Measurements from ENCODE around the gene CASK. TPM values are rescaled to one million over a fixed set of nuclear protein-coding genes. Genes with fewer than 3 reads are reported as not detected.
"Not testable (repeated sequence)": the region's sequence is repeated elsewhere in the genome, so short reads cannot be mapped to it uniquely, and the experiment has no call there.

CASK gene
- total RNA-seq, 1 donor from 2014 or later: 15.1 TPM

- DNase-seq (ENCODE audit: low read depth, low spot score): no peak
Observed at GRCh38 chrX:41519468-41519867, 403.9 kb downstream of the CASK start.

DNA sequence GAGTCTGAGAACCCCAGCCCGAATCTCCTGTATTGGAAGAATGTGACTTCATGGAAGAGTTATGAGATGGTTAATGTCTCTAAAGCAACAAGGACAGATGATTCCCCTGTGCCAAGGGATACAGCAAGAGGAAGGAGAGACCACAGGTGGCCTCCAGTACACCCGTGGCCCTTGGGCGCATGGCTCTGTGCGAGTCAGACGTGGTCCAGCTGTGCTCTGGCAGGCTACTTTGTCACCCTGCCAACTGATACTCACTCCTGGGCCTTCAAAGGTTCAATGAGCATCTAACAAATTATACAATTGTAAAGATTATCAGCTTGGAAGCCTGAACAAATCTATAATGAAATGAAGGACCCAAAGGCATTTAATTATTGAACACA is 404.5 kb downstream of the CASK start:
- no peak for DNase-seq (ENCODE audit: low read depth, low spot score)

DNA sequence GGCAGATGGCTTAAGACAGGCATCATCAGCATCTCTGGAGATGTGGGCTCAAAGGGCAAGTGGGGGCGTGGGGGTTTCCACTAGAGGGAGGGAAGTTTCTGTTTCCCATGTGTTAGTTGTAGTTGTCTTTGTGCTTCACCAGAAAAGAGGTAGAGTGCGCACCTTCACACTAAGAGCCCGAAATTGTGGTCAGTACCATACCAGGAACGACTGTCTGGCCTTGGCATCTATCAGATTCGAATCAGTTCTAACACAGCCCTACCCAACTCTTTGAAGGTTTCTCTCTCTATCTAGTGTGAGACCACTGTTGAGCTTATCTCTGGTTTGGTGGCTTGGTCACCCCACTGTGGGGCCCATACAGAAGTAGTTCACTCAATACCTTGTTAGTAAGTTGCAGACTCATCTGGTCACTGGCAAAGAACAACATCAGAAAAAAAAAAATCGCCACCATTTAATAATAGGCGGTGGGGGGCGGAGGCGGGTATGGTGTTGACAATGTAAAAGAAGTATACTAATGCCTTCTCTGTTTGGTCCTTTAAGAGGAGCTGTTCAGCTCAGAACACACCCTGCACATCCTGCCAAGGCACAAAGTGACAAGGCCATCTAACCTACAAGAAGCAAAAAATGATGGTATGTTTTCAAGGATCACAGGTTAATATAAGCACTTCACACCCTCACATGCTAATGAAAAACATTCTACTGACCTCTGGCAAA is 405.1 kb downstream of the CASK start:
- no peak for DNase-seq (ENCODE audit: low read depth, low spot score)

GRCh38 chrX:41516999-41517765 is 406.2 kb downstream of the CASK start:
- no peak for DNase-seq (ENCODE audit: low read depth, low spot score)

DNA sequence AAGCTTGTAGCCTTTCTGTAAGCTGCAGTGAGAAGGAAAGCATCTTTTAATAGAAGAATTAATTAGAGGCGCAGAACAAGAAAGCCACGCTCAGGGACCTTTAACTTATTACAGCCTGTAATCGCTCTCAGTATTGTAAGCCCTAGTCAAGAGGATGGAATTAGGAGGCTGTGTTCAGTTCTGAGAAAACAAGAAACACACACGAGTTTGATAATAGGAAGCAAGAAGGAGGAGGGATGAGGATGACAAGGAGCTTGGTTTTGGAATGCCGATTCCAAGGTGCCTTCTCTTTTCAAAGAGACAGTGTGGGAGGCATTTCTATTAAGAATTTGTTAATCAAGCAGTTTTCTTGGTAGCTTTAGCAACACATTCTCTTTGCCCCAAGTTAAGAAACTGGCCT is 406.9 kb downstream of the CASK start:
- no peak for DNase-seq (ENCODE audit: low read depth, low spot score)

DNA sequence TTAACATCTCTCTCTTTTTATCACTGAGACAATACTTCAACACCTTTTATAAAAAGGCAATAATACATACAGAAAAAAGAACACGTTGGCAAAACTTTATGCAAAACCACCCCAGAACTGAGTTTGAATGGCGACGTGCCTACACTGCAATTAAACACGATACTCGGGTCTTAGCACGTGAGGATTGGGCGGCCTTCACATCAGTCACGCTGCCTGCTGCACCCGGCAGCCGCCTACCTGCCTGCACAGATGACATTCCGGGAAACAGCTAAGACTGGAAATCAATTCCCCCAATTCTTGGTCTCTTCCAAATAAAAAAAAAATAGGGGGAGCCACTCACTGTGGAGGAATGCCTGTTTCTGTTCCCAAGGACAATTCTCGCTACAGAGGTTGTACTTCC is 408.0 kb downstream of the CASK start:
- no peak for DNase-seq (ENCODE audit: low read depth, low spot score)

DNA sequence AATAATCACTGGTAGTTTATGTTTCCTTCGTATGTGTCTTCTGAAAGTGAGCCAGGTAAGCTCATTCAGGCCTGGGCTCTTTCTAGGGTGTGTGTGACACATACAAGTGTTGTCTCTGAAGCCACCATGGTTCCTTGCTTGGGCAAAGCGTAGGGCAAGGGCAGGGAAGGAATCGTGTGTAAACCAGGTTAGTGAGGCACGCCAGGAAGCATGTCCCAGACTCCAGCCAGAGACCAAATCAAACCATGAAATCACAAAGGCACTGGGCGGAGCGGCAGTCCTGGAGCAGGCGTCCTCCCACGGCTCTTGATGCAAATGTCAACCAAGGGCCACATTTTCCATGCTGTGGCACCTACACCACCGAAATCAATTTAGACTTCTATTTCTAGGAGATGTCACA is 409.2 kb downstream of the CASK start:
- no peak for DNase-seq (ENCODE audit: low read depth, low spot score)

DNA sequence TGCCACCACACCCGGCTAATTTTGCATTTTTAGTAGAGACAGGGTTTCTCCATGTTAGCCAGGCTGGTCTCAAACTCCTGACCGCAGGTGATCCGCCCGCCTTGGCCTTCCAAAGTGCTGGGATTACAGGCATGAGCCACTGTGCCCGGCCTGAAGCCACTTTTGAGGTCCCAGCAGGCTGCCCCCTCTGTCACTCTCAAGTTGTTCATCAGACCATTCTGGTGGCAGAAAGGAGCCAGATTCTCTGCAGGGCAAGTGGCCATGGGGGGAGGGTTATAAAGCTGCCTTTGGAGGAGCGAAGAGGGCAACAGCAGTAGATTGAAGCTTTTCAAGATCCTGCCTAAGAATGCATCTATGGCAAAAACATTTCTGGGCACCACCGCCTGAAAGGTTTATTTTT is 410.5 kb downstream of the CASK start:
- not testable (repeated sequence) for DNase-seq (ENCODE audit: low read depth, low spot score)

DNA sequence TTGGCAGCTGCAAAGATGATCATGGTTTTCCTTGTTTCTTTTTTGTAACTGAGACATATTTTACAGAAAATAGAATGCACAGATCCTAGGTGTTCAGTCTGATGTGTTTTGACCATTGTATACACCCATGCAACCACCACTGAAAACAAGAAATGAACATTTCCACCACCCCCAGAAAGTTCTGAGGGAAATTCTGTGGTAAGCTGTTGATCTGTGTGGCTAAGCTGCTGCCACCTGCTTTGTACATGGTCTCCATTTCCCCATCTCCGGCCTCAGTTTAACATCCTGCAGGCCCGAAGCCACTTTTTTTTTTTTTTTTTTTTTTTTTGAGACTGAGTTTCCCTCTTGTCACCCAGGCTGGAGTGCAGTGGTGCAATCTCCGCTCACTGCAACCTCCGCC is 411.0 kb downstream of the CASK start:
- no peak for DNase-seq (ENCODE audit: low read depth, low spot score)

- DNase-seq (ENCODE audit: low read depth, low spot score): no peak
Observed at GRCh38 chrX:41507919-41508318, 415.4 kb downstream of the CASK start.

- no peak for DNase-seq (ENCODE audit: low read depth, low spot score)
Observed at GRCh38 chrX:41502004-41502403, 421.4 kb downstream of the CASK start.

GRCh38 chrX:41499984-41500383 is 423.4 kb downstream of the CASK start:
- no peak for DNase-seq (ENCODE audit: low read depth, low spot score)

DNA sequence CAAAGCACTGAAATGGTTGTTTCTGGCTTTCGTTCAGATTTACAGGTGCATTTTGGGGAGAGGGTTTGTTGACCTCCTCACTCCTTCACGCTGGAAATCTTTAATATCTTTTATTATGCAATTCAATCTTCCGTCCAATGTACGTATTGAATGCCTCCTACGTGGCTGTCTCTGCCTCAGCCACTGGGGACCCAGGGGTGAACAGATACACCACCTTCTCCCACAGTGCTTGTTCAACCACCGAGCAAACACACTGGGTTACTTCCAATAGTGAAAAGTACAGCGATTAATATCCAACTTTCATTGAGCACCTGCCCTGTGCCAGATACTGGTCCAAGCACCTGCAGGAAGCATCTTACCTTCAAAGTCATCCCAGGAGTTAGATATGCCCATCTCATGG is 424.2 kb downstream of the CASK start:
- DNase-seq (ENCODE audit: low read depth, low spot score): no peak

GRCh38 chrX:41491267-41492004 is 431.9 kb downstream of the CASK start:
- peak; percentile 72 for DNase-seq (ENCODE audit: low read depth, low spot score)

GRCh38 chrX:41490446-41490845 is 432.9 kb downstream of the CASK start:
- DNase-seq (ENCODE audit: low read depth, low spot score): no peak

DNA sequence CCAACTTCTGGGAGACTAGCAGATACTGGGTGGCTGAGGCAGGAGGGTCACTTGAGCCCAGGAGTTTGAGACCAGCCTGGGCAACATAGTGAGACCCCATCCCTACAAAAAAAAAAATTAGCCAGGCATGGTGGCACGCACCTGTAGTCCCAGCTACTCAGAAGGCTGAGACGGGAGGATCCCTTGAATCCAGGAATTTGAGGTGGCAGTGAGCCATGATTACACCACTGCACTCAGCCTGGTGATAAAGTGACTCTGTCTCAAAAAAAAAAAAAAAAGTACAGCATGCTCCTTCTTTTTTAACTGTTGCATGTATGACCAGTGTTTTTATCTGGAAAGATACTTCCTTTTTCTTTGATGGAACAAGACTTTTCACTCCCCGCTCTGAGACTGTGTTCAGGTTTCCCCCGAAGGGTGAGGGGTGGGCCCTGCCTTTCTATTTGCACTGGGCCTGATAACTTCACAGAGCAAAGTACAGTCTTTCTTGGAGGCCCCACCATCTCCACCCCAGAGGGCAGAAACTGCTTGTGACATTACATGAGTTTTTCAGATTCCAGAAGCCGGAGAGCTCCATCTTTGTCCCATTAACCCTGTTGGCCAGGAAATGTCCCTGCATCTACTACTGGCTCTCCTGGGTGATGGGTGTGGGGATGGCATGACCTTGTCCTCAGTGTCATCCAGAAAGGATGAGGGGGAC is 441.1 kb downstream of the CASK start:
- DNase-seq (ENCODE audit: low read depth, low spot score): no peak

DNA sequence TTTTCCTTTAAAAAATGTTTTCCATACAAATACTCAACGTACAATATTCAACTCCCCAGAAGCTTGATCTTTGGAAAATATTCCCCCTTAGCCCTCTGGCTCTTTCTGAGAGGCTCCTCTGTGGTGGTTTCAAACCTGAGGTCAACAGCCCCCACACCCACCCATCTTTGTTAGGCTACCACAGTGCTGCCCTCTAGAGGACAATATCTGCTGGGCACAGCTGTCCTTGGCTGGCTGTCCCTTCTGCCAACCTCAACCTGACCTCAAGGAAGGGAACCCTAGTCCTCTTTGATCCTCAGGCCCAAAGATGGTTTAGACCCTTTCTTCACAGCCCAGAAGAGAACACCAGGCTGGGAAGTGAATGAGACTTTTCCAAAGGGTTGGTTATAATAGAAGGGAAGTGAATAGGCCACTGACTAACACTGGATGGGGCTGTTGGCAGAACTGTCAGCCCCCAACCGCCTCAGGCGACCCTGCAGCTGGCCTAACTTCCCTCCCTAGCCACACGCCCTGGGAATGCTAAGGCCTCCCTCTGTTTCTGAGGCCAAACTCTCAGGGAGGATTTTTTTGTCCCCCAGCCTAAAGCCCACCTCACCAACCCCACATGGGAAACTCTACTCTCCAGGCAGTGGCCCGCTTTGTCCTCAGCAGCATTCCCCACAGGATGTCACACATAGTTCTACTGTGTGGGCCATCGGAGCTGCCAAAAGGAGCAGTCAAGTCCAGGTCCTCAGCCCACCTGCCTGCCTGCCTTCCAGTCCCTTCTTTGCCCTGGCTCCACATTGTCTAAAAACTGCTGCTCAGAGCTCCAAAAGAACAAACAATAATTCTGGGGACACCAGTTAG is 441.9 kb downstream of the CASK start:
- DNase-seq (ENCODE audit: low read depth, low spot score): no peak

DNA sequence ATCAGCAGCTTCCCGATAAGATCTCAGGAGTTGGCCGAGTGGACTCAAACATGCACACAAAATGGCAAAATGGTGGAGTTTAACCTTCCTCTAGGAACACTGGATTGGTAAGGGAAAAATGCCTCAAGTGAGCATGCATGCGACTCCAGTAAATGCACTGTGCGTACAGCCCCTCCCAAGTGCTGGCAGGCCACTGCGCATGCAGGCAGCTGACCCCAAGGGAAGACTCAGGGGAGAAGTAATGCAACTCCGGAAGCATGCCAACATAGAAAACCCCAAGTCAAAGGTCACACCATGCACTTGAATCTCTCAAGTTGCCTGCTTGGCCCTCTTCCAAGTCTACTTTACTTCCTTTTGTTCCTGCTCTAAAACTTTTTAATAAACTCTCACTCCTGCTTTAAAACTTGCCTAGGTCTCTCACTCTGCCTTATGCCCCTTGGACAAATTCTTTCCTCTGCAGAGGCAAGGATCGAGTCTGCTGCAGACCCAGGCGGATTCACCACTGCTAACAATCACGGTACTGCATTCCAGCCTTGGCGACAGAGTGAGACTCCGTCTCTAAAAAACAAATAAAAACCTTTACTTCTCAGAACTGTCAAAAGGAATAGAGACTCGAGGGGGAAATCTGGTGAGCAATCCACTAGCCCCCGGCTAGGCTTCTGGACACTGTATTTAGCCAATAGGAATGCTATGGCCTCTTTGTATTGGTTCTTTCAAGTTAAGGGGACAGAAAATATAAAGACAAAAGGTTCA is 442.7 kb downstream of the CASK start:
- DNase-seq (ENCODE audit: low read depth, low spot score): no peak

- DNase-seq (ENCODE audit: low read depth, low spot score): no peak
Observed at GRCh38 chrX:41478381-41478911, 444.9 kb downstream of the CASK start.

All from pulmonary artery endothelial cell (primary cell).